Panc1 (cell line): ENCODE data around the gene OR52K2. TPM values are rescaled to one million over a fixed set of nuclear protein-coding genes. Genes with fewer than 3 reads are reported as not detected.

Experiments
- ATAC-seq: fragments of 200-7000 bp; cut with Tn5 transposase; 2 replicates; pipeline ENCODE4 v1.9.1; 2020; ENCODE audit warnings: mild to moderate bottlenecking, moderate library complexity
- BruUV-seq: library from RNA; stranded (reverse); fragments of 400-500 nt; replicated peaks from 2 replicates; lab custom pipeline; 2021; lab: Mats Ljungman, UMichigan
- CTCF ChIA-PET: fragments of 300-600 bp; sonication (Branson Sonifier 250); formaldehyde crosslinking; loops from one replicate; lab custom pipeline; 2022; ENCODE audit warnings: antibody characterized with exemption; lab: Charles Lee
- POLR2A ChIA-PET: fragments of 300-600 bp; sonication (Branson Sonifier 250); formaldehyde crosslinking; loops from one replicate; lab custom pipeline; 2022; ENCODE audit warnings: antibody characterized with exemption; lab: Charles Lee
- DNase-seq: peaks from one replicate; pipeline ENCODE4 v3.0.0-alpha.2; 2010; ENCODE audit warnings: low read depth, low spot score
- H3K27ac ChIP-seq: 2 replicates; pipeline ENCODE4 v1.5.1; 2011; ENCODE audit warnings: mild to moderate bottlenecking, low read length, inconsistent platforms
- H3K27me3 ChIP-seq: fragments of 200-500 bp; sonication (Bioruptor generic); 2 replicates; pipeline ENCODE4 v1.6.0; 2014; ENCODE audit warnings: low read length, inconsistent platforms; ENCODE audit not compliant: control insufficient read depth, insufficient read depth
- H3K36me3 ChIP-seq: fragments of 200-500 bp; sonication (Bioruptor generic); 2 replicates; pipeline ENCODE4 v1.5.1; 2014; ENCODE audit warnings: inconsistent platforms, mild to moderate bottlenecking, low read length, moderate library complexity; ENCODE audit not compliant: control insufficient read depth, insufficient read depth
- H3K4me1 ChIP-seq: 2 replicates; pipeline ENCODE4 v1.5.1; 2011; ENCODE audit warnings: inconsistent platforms, mild to moderate bottlenecking, low read length, moderate library complexity; ENCODE audit not compliant: control insufficient read depth, insufficient read depth
- H3K4me3 ChIP-seq, 2 experiments: 2 replicates each; pipeline ENCODE4 v1.5.1; 2011 to 2012; ENCODE audit warnings: low read depth in 2 of 2, low read length in 2 of 2, mild to moderate bottlenecking in 2 of 2, inconsistent platforms in 1 of 2, moderate library complexity in 1 of 2
- H3K9me3 ChIP-seq: fragments of 200-500 bp; sonication (Bioruptor generic); 2 replicates; pipeline ENCODE4 v1.5.1; 2014; ENCODE audit warnings: low read depth, mild to moderate bottlenecking, inconsistent platforms, low read length, moderate library complexity; ENCODE audit not compliant: control insufficient read depth, insufficient read depth
- POLR2AphosphoS5 ChIP-seq: IDR thresholded peaks from 2 replicates; pipeline ENCODE4 v1.6.1; 2012; ENCODE audit warnings: mild to moderate bottlenecking, low read depth, low read length, moderate library complexity
- SIN3A ChIP-seq: IDR thresholded peaks from 2 replicates; pipeline ENCODE4 v1.6.1; 2012; ENCODE audit warnings: low read depth, mild to moderate bottlenecking, low read length, moderate library complexity, borderline replicate concordance; ENCODE audit not compliant: insufficient read depth
- TCF7L2 ChIP-seq: IDR thresholded peaks from 2 replicates; pipeline ENCODE4 v1.6.1; 2011; ENCODE audit warnings: mild to moderate bottlenecking, low read depth, low read length, inconsistent platforms
- in situ Hi-C: cut with HindIII; loops from 2 replicates; pipeline ENCODE4 v1.10.0; 2016; ENCODE audit warnings: low sequenced_read_pairs, low pct_unique_long_range_greater_than_20kb
- intact Hi-C: fragments of 100-400 bp; cut with micrococcal nuclease; formaldehyde crosslinking; loops from one replicate; pipeline ENCODE4 v1.10.0; 2022; ENCODE audit not compliant: unreplicated experiment
- total RNA-seq: library from RNA; stranded (reverse); gene quantifications from one replicate; pipeline ENCODE4 v1.2.1, GENCODE V29; 2021; ENCODE audit not compliant: unreplicated experiment
- TF ChIP-seq, protein P1 (sequence below): fragments of 450-650 bp; IDR thresholded peaks from 2 replicates; pipeline ENCODE4 v1.5.1; 2017; ENCODE audit warnings: mild to moderate bottlenecking
- TF ChIP-seq, protein P2 (sequence below), 2 experiments: IDR thresholded peaks; 2 replicates each; pipeline ENCODE4 v1.6.1; 2011 to 2012; ENCODE audit warnings: low read depth in 2 of 2, control low read depth in 1 of 2, low read length in 1 of 2, mild to moderate bottlenecking in 1 of 2, moderate library complexity in 1 of 2; ENCODE audit not compliant: insufficient read depth in 1 of 2

Gene OR52K2
- total RNA-seq, 1 experiment from 2014 or later = not detected

GRCh38 chr11:4479644-4480043, 30.5 kb downstream of the OR52K2 start:
- DNase-seq (no peak), ATAC-seq (no peak)
- intact Hi-C loops = no loop called here
- TF ChIP-seq, protein P1, sequence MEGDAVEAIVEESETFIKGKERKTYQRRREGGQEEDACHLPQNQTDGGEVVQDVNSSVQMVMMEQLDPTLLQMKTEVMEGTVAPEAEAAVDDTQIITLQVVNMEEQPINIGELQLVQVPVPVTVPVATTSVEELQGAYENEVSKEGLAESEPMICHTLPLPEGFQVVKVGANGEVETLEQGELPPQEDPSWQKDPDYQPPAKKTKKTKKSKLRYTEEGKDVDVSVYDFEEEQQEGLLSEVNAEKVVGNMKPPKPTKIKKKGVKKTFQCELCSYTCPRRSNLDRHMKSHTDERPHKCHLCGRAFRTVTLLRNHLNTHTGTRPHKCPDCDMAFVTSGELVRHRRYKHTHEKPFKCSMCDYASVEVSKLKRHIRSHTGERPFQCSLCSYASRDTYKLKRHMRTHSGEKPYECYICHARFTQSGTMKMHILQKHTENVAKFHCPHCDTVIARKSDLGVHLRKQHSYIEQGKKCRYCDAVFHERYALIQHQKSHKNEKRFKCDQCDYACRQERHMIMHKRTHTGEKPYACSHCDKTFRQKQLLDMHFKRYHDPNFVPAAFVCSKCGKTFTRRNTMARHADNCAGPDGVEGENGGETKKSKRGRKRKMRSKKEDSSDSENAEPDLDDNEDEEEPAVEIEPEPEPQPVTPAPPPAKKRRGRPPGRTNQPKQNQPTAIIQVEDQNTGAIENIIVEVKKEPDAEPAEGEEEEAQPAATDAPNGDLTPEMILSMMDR = no peak
- no peak for TF ChIP-seq SIN3A
- TF ChIP-seq POLR2AphosphoS5 = no peak
- TF ChIP-seq, protein P2, sequence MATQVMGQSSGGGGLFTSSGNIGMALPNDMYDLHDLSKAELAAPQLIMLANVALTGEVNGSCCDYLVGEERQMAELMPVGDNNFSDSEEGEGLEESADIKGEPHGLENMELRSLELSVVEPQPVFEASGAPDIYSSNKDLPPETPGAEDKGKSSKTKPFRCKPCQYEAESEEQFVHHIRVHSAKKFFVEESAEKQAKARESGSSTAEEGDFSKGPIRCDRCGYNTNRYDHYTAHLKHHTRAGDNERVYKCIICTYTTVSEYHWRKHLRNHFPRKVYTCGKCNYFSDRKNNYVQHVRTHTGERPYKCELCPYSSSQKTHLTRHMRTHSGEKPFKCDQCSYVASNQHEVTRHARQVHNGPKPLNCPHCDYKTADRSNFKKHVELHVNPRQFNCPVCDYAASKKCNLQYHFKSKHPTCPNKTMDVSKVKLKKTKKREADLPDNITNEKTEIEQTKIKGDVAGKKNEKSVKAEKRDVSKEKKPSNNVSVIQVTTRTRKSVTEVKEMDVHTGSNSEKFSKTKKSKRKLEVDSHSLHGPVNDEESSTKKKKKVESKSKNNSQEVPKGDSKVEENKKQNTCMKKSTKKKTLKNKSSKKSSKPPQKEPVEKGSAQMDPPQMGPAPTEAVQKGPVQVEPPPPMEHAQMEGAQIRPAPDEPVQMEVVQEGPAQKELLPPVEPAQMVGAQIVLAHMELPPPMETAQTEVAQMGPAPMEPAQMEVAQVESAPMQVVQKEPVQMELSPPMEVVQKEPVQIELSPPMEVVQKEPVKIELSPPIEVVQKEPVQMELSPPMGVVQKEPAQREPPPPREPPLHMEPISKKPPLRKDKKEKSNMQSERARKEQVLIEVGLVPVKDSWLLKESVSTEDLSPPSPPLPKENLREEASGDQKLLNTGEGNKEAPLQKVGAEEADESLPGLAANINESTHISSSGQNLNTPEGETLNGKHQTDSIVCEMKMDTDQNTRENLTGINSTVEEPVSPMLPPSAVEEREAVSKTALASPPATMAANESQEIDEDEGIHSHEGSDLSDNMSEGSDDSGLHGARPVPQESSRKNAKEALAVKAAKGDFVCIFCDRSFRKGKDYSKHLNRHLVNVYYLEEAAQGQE (IDR thresholded peaks at IDR 0.05; ENCODE audit: insufficient read depth in 1 of 2, low read depth in 2 of 2, low read length in 1 of 2) = no peak
- no peak for TF ChIP-seq TCF7L2
- no peaks in the 10 kb centered on the region for H3K9me3 ChIP-seq
- H3K4me3 ChIP-seq = no peak overlapping the region
- H3K27ac ChIP-seq = no peak overlapping the region
- no peaks in the 10 kb centered on the region for H3K4me1 ChIP-seq
- ChIA-PET POLR2A (no interaction called here), CTCF (no interaction called here)
- no TSS peak for BruUV-seq
- H3K27me3 ChIP-seq = peaks cover 11% of the 10 kb centered on the region; the same call in 1 of the 2 replicates
- H3K36me3 ChIP-seq = no peaks in the 10 kb centered on the region
- in situ Hi-C loops = no loop called here

- intact Hi-C loops = no loop called here
- CTCF ChIA-PET = no interaction called here
- no TSS peak for BruUV-seq
- Histone ChIP-seq H3K27me3 (peaks cover 16% of the 10 kb centered on the region; the same call in 1 of the 2 replicates), H3K4me3 (no peak overlapping the region), H3K4me1 (no peaks in the 10 kb centered on the region), H3K27ac (no peak overlapping the region), H3K36me3 (no peaks in the 10 kb centered on the region), H3K9me3 (no peaks in the 10 kb centered on the region)
- in situ Hi-C loops = no loop called here
- DNase-seq (no peak), ATAC-seq (no peak)
- POLR2A ChIA-PET = no interaction called here
- TF ChIP-seq SIN3A = no peak
- no peak for TF ChIP-seq POLR2AphosphoS5
- TF ChIP-seq, protein P2 (IDR thresholded peaks at IDR 0.05; ENCODE audit: insufficient read depth in 1 of 2, low read depth in 2 of 2, low read length in 1 of 2) = no peak
Observed at GRCh38 chr11:4480577-4481239, 31.6 kb downstream of the OR52K2 start.
